K562 (cell line): ENCODE data around the gene CXCR5.

Experiments
- CBX3 ChIP-seq, 2 experiments: IDR thresholded peaks; 1 replicate in 1 of 2; 2 replicates in 1 of 2; pipeline ENCODE4 v1.6.1; 2012; ENCODE audit warnings: inconsistent platforms in 2 of 2, low read length in 2 of 2, borderline replicate concordance in 1 of 2, control low read depth in 1 of 2
- CTCF ChIP-seq, 3 experiments: IDR thresholded peaks in 2 of 3; conservative IDR thresholded peaks in 1 of 3; 2 replicates each; pipeline ENCODE4 v1.5.1; 2011 to 2012; ENCODE audit warnings: low read length in 3 of 3, mild to moderate bottlenecking in 3 of 3, control low read depth in 2 of 3, improper control_type of control experiment in 1 of 3, inconsistent platforms in 1 of 3, low read depth in 1 of 3, mixed read lengths in 1 of 3, moderate library complexity in 1 of 3; ENCODE audit not compliant: insufficient read depth in 2 of 3
- DACH1 ChIP-seq: fragments of 450-650 bp; IDR thresholded peaks from 2 replicates; pipeline ENCODE4 v1.6.1; 2018; ENCODE audit not compliant: partially characterized antibody
- ESRRA ChIP-seq: fragments of 450-650 bp; IDR thresholded peaks from 2 replicates; pipeline ENCODE4 v1.6.1; 2014; ENCODE audit warnings: low read depth, mild to moderate bottlenecking, moderate library complexity, borderline replicate concordance
- EZH2 ChIP-seq: IDR thresholded peaks from 2 replicates; pipeline ENCODE4 v1.6.1; 2012; ENCODE audit warnings: low read depth, mild to moderate bottlenecking, inconsistent platforms, low read length, borderline replicate concordance
- MYC ChIP-seq, 2 experiments: fragments of 250-450 bp in 1 of 2; sonication (Bioruptor Pico) in 1 of 2; IDR thresholded peaks; 2 replicates each; pipeline versions ENCODE4 v1.5.1 to v1.6.1; 2012 to 2021; ENCODE audit warnings: low read depth in 2 of 2, borderline replicate concordance in 1 of 2, improper control_type of control experiment in 1 of 2, low read length in 1 of 2, mild to moderate bottlenecking in 1 of 2, moderate library complexity in 1 of 2
- NFYB ChIP-seq: IDR thresholded peaks from 2 replicates; pipeline ENCODE4 v1.6.1; 2011; ENCODE audit warnings: mild to moderate bottlenecking, moderate library complexity; ENCODE audit not compliant: insufficient read length; ENCODE audit errors: extremely low read depth
- NR2C2 ChIP-seq, 2 experiments: fragments of 200-800 bp in 1 of 2; sonication (Bioruptor generic) in 1 of 2; sonication (generic) in 1 of 2; formaldehyde crosslinking in 1 of 2; IDR thresholded peaks; 2 replicates each; pipeline versions ENCODE4 v1.6.1 to v1.8.0; 2016 to 2022; ENCODE audit warnings: mild to moderate bottlenecking in 1 of 2, missing compliant biosample characterization in 1 of 2, missing genetic modification characterization in 1 of 2, missing genetic modification reagents in 1 of 2
- TAF1 ChIP-seq: IDR thresholded peaks from 2 replicates; pipeline ENCODE4 v1.6.1; 2011; ENCODE audit warnings: mild to moderate bottlenecking, low read length, moderate library complexity; ENCODE audit not compliant: insufficient read depth, control insufficient read depth, severe bottlenecking; ENCODE audit errors: extremely low read depth
- TAL1 ChIP-seq: fragments of 450-650 bp; IDR thresholded peaks from 2 replicates; pipeline ENCODE4 v1.6.1; 2016; ENCODE audit warnings: mild to moderate bottlenecking
- USF2 ChIP-seq: sonication (generic); formaldehyde crosslinking; IDR thresholded peaks from 2 replicates; pipeline ENCODE4 v1.5.0; 2020; ENCODE audit warnings: missing genetic modification reagents
- ZKSCAN8 ChIP-seq: fragments of 200-800 bp; sonication (Bioruptor generic); IDR thresholded peaks from 2 replicates; pipeline ENCODE4 v1.6.1; 2016; ENCODE audit warnings: missing genetic modification characterization, missing compliant biosample characterization
- TF ChIP-seq, protein P1 (sequence below), 2 experiments: fragments of 450-650 bp in 1 of 2; sonication (generic) in 1 of 2; formaldehyde crosslinking in 1 of 2; IDR thresholded peaks in 1 of 2; conservative IDR thresholded peaks in 1 of 2; 2 replicates each; pipeline versions ENCODE4 v1.6.1 to v1.8.1; 2016 to 2023; ENCODE audit warnings: mild to moderate bottlenecking in 2 of 2, moderate library complexity in 2 of 2, inconsistent platforms in 1 of 2, missing genetic modification reagents in 1 of 2

- TF ChIP-seq NR2C2 (CRISPR knock-in tag; IDR thresholded peaks at IDR 0.05) (no peak), NR2C2 (tag; IDR thresholded peaks at IDR 0.05) (no peak), USF2 (CRISPR knock-in tag) (no peak), MYC (IDR thresholded peaks at IDR 0.05; ENCODE audit: low read depth, low read length) (no peak), MYC (CRISPR knock-in tag; IDR thresholded peaks at IDR 0.05; ENCODE audit: borderline replicate concordance, low read depth) (no peak), TAF1 (no peak), TAL1 (no peak), EZH2 (no peak), DACH1 (no peak), ESRRA (no peak), CTCF (IDR thresholded peaks at IDR 0.05 in 2 of 3, conservative IDR thresholded peaks at IDR 0.05 in 1 of 3; ENCODE audit: insufficient read depth in 2 of 3, low read depth in 1 of 3, low read length in 3 of 3) (no peak), CBX3 (IDR thresholded peaks at IDR 0.05; ENCODE audit: borderline replicate concordance in 1 of 2, low read length in 2 of 2) (no peak), NFYB (no peak), ZKSCAN8 (CRISPR knock-in tag) (no peak)
- TF ChIP-seq, protein P1, sequence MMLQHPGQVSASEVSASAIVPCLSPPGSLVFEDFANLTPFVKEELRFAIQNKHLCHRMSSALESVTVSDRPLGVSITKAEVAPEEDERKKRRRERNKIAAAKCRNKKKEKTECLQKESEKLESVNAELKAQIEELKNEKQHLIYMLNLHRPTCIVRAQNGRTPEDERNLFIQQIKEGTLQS (IDR thresholded peaks at IDR 0.05) = no peak
- TF ChIP-seq, protein P1 (CRISPR knock-in tag; conservative IDR thresholded peaks at IDR 0.05) = no peak
Observed at GRCh38 chr11:118898400-118899295, 15.0 kb downstream of the CXCR5 start.
